Suprapubic skin (tissue), 4 donors: ENCODE results near the gene CCM2. TPM values are rescaled to one million over a fixed set of nuclear protein-coding genes. Genes with fewer than 3 reads are reported as not detected.
A peak's percentile ranks its signal among the peaks of the same experiment; 100 is the strongest.

Experiments
- DNase-seq, 2 donors: peaks; one replicate each; pipeline ENCODE4 v3.0.0-alpha.2; 2019; ENCODE audit warnings: low spot score in 2 of 2
- H3K27ac ChIP-seq: fragments of 200-600 bp; sonication (generic); one replicate; pipeline ENCODE4 v1.5.1; 2019
- H3K27me3 ChIP-seq: fragments of 200-600 bp; sonication (generic); one replicate; pipeline ENCODE4 v1.5.1; 2019
- H3K36me3 ChIP-seq: fragments of 200-600 bp; sonication (generic); one replicate; pipeline ENCODE4 v1.5.1; 2019
- H3K4me1 ChIP-seq: fragments of 200-600 bp; sonication (generic); one replicate; pipeline ENCODE4 v1.5.1; 2019
- H3K4me3 ChIP-seq: fragments of 200-600 bp; sonication (generic); one replicate; pipeline ENCODE4 v1.5.1; 2019; ENCODE audit warnings: mild to moderate bottlenecking
- H3K9me3 ChIP-seq: fragments of 200-600 bp; sonication (generic); one replicate; pipeline ENCODE4 v1.5.1; 2019
- EP300 ChIP-seq: sonication (generic); formaldehyde crosslinking; IDR thresholded peaks from one replicate; pipeline ENCODE4 v1.6.1; 2017; ENCODE audit warnings: antibody characterized with exemption
- POLR2A ChIP-seq, 2 donors: fragments of 450-650 bp; IDR thresholded peaks; one replicate each; pipeline ENCODE4 v1.6.1; 2017; ENCODE audit warnings: antibody characterized with exemption in 2 of 2, mild to moderate bottlenecking in 2 of 2, moderate library complexity in 2 of 2
- POLR2AphosphoS5 ChIP-seq, 3 donors: sonication (generic); formaldehyde crosslinking; IDR thresholded peaks; one replicate each; pipeline ENCODE4 v1.6.1; 2017; ENCODE audit warnings: antibody characterized with exemption in 3 of 3
- whole genome bisulfite sequencing: methylation state at CpG from one replicate; pipeline ENCODE4 v1.1.5; 2018; 5-methylcytosine and 5-hydroxymethylcytosine counted together
- total RNA-seq, 4 donors: library from RNA; depleted of rRNA; stranded (reverse); fragments of >200 nt; gene quantifications; one replicate each; pipeline ENCODE4 v1.1.0, GENCODE V29; 2016
- TF ChIP-seq, protein P1 (sequence below), 2 donors: fragments of 200-600 bp in 1 of 2; fragments of 450-650 bp in 1 of 2; sonication (generic) in 1 of 2; IDR thresholded peaks; one replicate each; pipeline ENCODE4 v1.5.1; 2016 to 2019; ENCODE audit warnings: antibody characterized with exemption in 2 of 2, mild to moderate bottlenecking in 1 of 2, moderate library complexity in 1 of 2

CCM2 gene
- total RNA-seq, 4 donors from 2014 or later = 34.3 to 42.3 (median 35.9) TPM

GRCh38 chr7:45069444-45070253 lies 69.6 kb downstream of the CCM2 start:
- Histone ChIP-seq H3K27ac (no peak overlapping the region), H3K9me3 (no peaks in the 10 kb centered on the region), H3K36me3 (peaks cover 92% of the 10 kb centered on the region), H3K4me1 (peaks cover 5% of the 10 kb centered on the region), H3K4me3 (no peak overlapping the region), H3K27me3 (no peaks in the 10 kb centered on the region)
- 91% methylated on average over 11 of the region's 15 CpGs for WGBS
- DNase-seq = peak in 1 of 2 donors; percentile 57
- TF ChIP-seq POLR2A (IDR thresholded peaks at IDR 0.05) = no peak
- TF ChIP-seq EP300 = no peak
- no peak for TF ChIP-seq POLR2AphosphoS5 (IDR thresholded peaks at IDR 0.05)
- TF ChIP-seq, protein P1, sequence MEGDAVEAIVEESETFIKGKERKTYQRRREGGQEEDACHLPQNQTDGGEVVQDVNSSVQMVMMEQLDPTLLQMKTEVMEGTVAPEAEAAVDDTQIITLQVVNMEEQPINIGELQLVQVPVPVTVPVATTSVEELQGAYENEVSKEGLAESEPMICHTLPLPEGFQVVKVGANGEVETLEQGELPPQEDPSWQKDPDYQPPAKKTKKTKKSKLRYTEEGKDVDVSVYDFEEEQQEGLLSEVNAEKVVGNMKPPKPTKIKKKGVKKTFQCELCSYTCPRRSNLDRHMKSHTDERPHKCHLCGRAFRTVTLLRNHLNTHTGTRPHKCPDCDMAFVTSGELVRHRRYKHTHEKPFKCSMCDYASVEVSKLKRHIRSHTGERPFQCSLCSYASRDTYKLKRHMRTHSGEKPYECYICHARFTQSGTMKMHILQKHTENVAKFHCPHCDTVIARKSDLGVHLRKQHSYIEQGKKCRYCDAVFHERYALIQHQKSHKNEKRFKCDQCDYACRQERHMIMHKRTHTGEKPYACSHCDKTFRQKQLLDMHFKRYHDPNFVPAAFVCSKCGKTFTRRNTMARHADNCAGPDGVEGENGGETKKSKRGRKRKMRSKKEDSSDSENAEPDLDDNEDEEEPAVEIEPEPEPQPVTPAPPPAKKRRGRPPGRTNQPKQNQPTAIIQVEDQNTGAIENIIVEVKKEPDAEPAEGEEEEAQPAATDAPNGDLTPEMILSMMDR (IDR thresholded peaks at IDR 0.05) = no peak

DNA sequence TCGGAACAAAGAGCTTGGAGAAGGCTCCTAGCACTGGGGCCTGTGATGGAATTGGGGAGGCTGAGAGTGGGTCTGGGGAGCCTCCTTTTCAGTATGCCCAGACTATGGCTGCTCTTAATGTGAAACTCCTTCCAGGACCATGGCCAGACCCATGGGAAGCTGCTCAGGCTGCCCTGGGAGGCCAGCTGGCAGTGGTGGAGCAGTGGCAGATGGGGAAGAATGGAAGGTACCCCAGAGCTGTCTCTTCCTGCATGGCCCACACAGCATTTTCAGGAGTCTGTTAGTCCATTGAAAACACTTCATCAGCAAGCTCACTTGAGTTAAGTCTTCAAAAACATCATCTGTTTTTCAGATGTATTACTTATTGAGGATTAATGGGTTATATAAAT lies 70.2 kb downstream of the CCM2 start:
- Histone ChIP-seq H3K4me3 (no peak overlapping the region), H3K9me3 (no peaks in the 10 kb centered on the region), H3K4me1 (peaks cover 5% of the 10 kb centered on the region), H3K27me3 (no peaks in the 10 kb centered on the region), H3K27ac (no peak overlapping the region), H3K36me3 (peaks cover 92% of the 10 kb centered on the region)
- TF ChIP-seq POLR2A (IDR thresholded peaks at IDR 0.05) (no peak), EP300 (no peak), POLR2AphosphoS5 (IDR thresholded peaks at IDR 0.05) (no peak)
- TF ChIP-seq, protein P1 (IDR thresholded peaks at IDR 0.05) = no peak
- WGBS = 100% methylated on average over 1 of the region's 1 CpG
- peak in 1 of 2 donors; percentile 43 for DNase-seq

- H3K36me3 ChIP-seq = peaks cover 94% of the 10 kb centered on the region
- H3K4me3 ChIP-seq = no peak overlapping the region
- no peaks in the 10 kb centered on the region for H3K9me3 ChIP-seq
- 51% methylated on average over 3 of the region's 3 CpGs for WGBS
- TF ChIP-seq EP300 = no peak
- no peak for TF ChIP-seq POLR2AphosphoS5 (IDR thresholded peaks at IDR 0.05)
- no peak for TF ChIP-seq POLR2A (IDR thresholded peaks at IDR 0.05)
- TF ChIP-seq, protein P1 (IDR thresholded peaks at IDR 0.05) = no peak
- H3K27me3 ChIP-seq = no peaks in the 10 kb centered on the region
- peaks cover 5% of the 10 kb centered on the region for H3K4me1 ChIP-seq
- no peak for DNase-seq
- H3K27ac ChIP-seq = no peak overlapping the region
Observed at GRCh38 chr7:45071528-45071927, 71.5 kb downstream of the CCM2 start.

- TF ChIP-seq, protein P1 (IDR thresholded peaks at IDR 0.05) = no peak
- TF ChIP-seq POLR2A (IDR thresholded peaks at IDR 0.05) = no peak
- no peak for TF ChIP-seq EP300
- no peak for TF ChIP-seq POLR2AphosphoS5 (IDR thresholded peaks at IDR 0.05)
- H3K27ac ChIP-seq = no peak overlapping the region
- DNase-seq = peak in 1 of 2 donors; percentile 61
- 74% methylated on average over 9 of the region's 13 CpGs for WGBS
- no peaks in the 10 kb centered on the region for H3K27me3 ChIP-seq
- H3K9me3 ChIP-seq = no peaks in the 10 kb centered on the region
- H3K36me3 ChIP-seq = peaks cover 98% of the 10 kb centered on the region
- peaks cover 5% of the 10 kb centered on the region for H3K4me1 ChIP-seq
- no peak overlapping the region for H3K4me3 ChIP-seq
Observed at GRCh38 chr7:45072131-45073030, 72.4 kb downstream of the CCM2 start.
